Spleen (tissue), 11 donors: ENCODE results near the gene LDLRAD4. TPM values are rescaled to one million over a fixed set of nuclear protein-coding genes. Genes with fewer than 3 reads are reported as not detected.

ENCODE experiments used
- DNase-seq: peaks from one replicate; pipeline ENCODE4 v3.0.0-alpha.2; 2020
- H3K27ac ChIP-seq, 8 donors: fragments of 200-600 bp; sonication (generic) in 7 of 8; 1 replicate in 4 of 8; 2 replicates in 4 of 8; pipeline versions ENCODE4 v1.5.0 to v1.8.0; 2016 to 2021; ENCODE audit warnings: inconsistent platforms in 4 of 8, mild to moderate bottlenecking in 4 of 8, moderate library complexity in 1 of 8
- H3K27me3 ChIP-seq, 7 donors: fragments of 200-600 bp; sonication (generic) in 6 of 7; replicated peaks in 1 of 7; 1 replicate in 4 of 7; 2 replicates in 3 of 7; pipeline versions ENCODE4 v1.5.0 to v1.8.0; 2016 to 2021; ENCODE audit warnings: inconsistent platforms in 3 of 7, mild to moderate bottlenecking in 1 of 7
- H3K36me3 ChIP-seq, 6 donors: fragments of 200-600 bp; sonication (generic) in 5 of 6; 1 replicate in 4 of 6; 2 replicates in 2 of 6; pipeline versions ENCODE4 v1.5.0 to v1.8.0; 2016 to 2021; ENCODE audit warnings: inconsistent platforms in 2 of 6
- H3K4me1 ChIP-seq, 6 donors: fragments of 200-600 bp; sonication (generic) in 5 of 6; 1 replicate in 3 of 6; 2 replicates in 3 of 6; pipeline versions ENCODE4 v1.5.0 to v1.8.0; 2016 to 2021; ENCODE audit warnings: inconsistent platforms in 3 of 6
- H3K4me3 ChIP-seq, 8 donors: fragments of 200-600 bp; sonication (generic) in 7 of 8; 1 replicate in 4 of 8; 2 replicates in 4 of 8; pipeline versions ENCODE4 v1.5.0 to v1.8.0; 2016 to 2021; ENCODE audit warnings: inconsistent platforms in 4 of 8, mild to moderate bottlenecking in 4 of 8, moderate library complexity in 2 of 8
- H3K9me3 ChIP-seq, 8 donors: fragments of 200-600 bp; sonication (generic) in 7 of 8; 1 replicate in 4 of 8; 2 replicates in 4 of 8; pipeline versions ENCODE4 v1.5.0 to v1.8.0; 2016 to 2021; ENCODE audit warnings: inconsistent platforms in 4 of 8
- CTCF ChIP-seq, 11 experiments: fragments of 200-600 bp in 7 of 11; fragments of 450-650 bp in 4 of 11; sonication (generic) in 4 of 11; IDR thresholded peaks in 8 of 11; conservative IDR thresholded peaks in 3 of 11; 1 replicate in 7 of 11; 2 replicates in 4 of 11; pipeline versions ENCODE4 v1.4.0 to v1.8.0; 2016 to 2021; ENCODE audit warnings: antibody characterized with exemption in 11 of 11, inconsistent platforms in 4 of 11, mild to moderate bottlenecking in 1 of 11
- POLR2A ChIP-seq, 3 donors: fragments of 450-650 bp; IDR thresholded peaks; one replicate each; pipeline ENCODE4 v1.5.1; 2017; ENCODE audit warnings: antibody characterized with exemption in 3 of 3, mild to moderate bottlenecking in 1 of 3
- POLR2AphosphoS5 ChIP-seq, 3 donors: sonication (generic); formaldehyde crosslinking; IDR thresholded peaks; one replicate each; pipeline ENCODE4 v1.5.1; 2017; ENCODE audit warnings: antibody characterized with exemption in 3 of 3
- WGBS, 5 donors: extraction: QIAGEN DNeasy Blood & Tissue Kit in 3 of 5; methylation state at CpG; one replicate each; pipeline versions ENCODE4 v1.1.5 to v1.1.7; 2013 to 2018; 5-methylcytosine and 5-hydroxymethylcytosine counted together
- intact Hi-C: fragments of 100-400 bp; cut with DNase I; formaldehyde crosslinking; loops from one replicate; pipeline ENCODE4 v1.15.0; 2023; ENCODE audit warnings: low total_unique reads
- polyA plus RNA-seq, 3 donors: library from polyadenylated mRNA; stranded (reverse); fragments of 200-250 nt; gene quantifications; one replicate each; pipeline ENCODE4 v1.2.1, GENCODE V29; 2013
- total RNA-seq, 7 donors: library from RNA; depleted of rRNA in 3 of 7; stranded (reverse); fragments of >200 nt in 3 of 7; fragmentation: NEBNext Ultra II Directional in 4 of 7; extraction: Animal tissue kit (Norgen Biotek cat#: 25700) in 4 of 7; gene quantifications; one replicate each; pipeline versions ENCODE4 v1.1.0 to v1.2.1, GENCODE V29; 2016 to 2021
- donor health status: healthy with polysubstance abuse.
- donor health status: DM: no; HTN: no; CAD: no; lungs with moderate emphysema.
- donor health status: DM: no; HTN: no; CAD: no.
- donor health status: Bipolar disorder and iron deficiency.
- donor health status: healthy.
- donor health status: DM: no; HTN: no; CAD: no.
- donor health status: DM: yes; HTN: yes; CAD: no.

LDLRAD4 gene
- total and polyA plus RNA-seq, 10 donors, result 4.5 to 80.8 (median 46.4) TPM

- intact Hi-C loops, result no loop called here
- 86 to 95% (median 92%) methylated on average over 4 of the region's 4 CpGs for WGBS, 5 donors
These were observed 67.3 kb downstream of the LDLRAD4 start for GRCh38 chr18:13285874-13286273.

GRCh38 chr18:13286456-13287125, 68.0 kb downstream of the LDLRAD4 start:
- Histone ChIP-seq H3K4me1 (peaks cover 0 to 47% (median 22%) of the 10 kb centered on the region in 6 donors), H3K4me3 (no peak overlapping the region), H3K9me3 (peaks cover 0 to 8% (median 3%) of the 10 kb centered on the region in 8 donors), H3K27me3 (no peaks in the 10 kb centered on the region), H3K27ac (no peak overlapping the region), H3K36me3 (no peaks in the 10 kb centered on the region)
- no peak for DNase-seq
- intact Hi-C loops, result no loop called here
- no peak for TF ChIP-seq POLR2A (IDR thresholded peaks at IDR 0.05)
- TF ChIP-seq CTCF (IDR thresholded peaks at IDR 0.05 in 8 of 11, conservative IDR thresholded peaks at IDR 0.05 in 3 of 11), result no peak
- no peak for TF ChIP-seq POLR2AphosphoS5 (IDR thresholded peaks at IDR 0.05)
- 91 to 96% (median 94%) methylated on average over 14 of the region's 14 CpGs for WGBS, 5 donors

More at GRCh38 chr18:13285874-13286273, 67.3 kb downstream of the LDLRAD4 start:
- no peaks in the 10 kb centered on the region for H3K36me3 ChIP-seq
- H3K27me3 ChIP-seq, result no peaks in the 10 kb centered on the region
- peaks cover 0 to 47% (median 22%) of the 10 kb centered on the region in 6 donors for H3K4me1 ChIP-seq
- no peak for DNase-seq
- H3K9me3 ChIP-seq, result peaks cover 0 to 8% (median 3%) of the 10 kb centered on the region in 8 donors
- no peak overlapping the region for H3K27ac ChIP-seq
- TF ChIP-seq CTCF (IDR thresholded peaks at IDR 0.05 in 8 of 11, conservative IDR thresholded peaks at IDR 0.05 in 3 of 11), result no peak
- TF ChIP-seq POLR2AphosphoS5 (IDR thresholded peaks at IDR 0.05), result no peak
- TF ChIP-seq POLR2A (IDR thresholded peaks at IDR 0.05), result no peak
- H3K4me3 ChIP-seq, result no peak overlapping the region

- Histone ChIP-seq H3K36me3 (no peaks in the 10 kb centered on the region), H3K4me1 (peaks cover 0 to 47% (median 20%) of the 10 kb centered on the region in 6 donors), H3K27ac (no peak overlapping the region), H3K4me3 (no peak overlapping the region), H3K27me3 (no peaks in the 10 kb centered on the region), H3K9me3 (peaks cover 0 to 8% (median 3%) of the 10 kb centered on the region in 8 donors)
- TF ChIP-seq POLR2A (IDR thresholded peaks at IDR 0.05) (no peak), POLR2AphosphoS5 (IDR thresholded peaks at IDR 0.05) (peak in 1 of 3 donors; percentile 7), CTCF (IDR thresholded peaks at IDR 0.05 in 8 of 11, conservative IDR thresholded peaks at IDR 0.05 in 3 of 11) (peak in 2 of 11 experiments; percentile 21 to 46)
- WGBS, 5 donors, result 53 to 78% (median 74%) methylated on average over 6 of the region's 6 CpGs
- intact Hi-C loops, result no loop called here
- DNase-seq, result no peak
These were observed 68.8 kb downstream of the LDLRAD4 start for GRCh38 chr18:13287372-13287771.

- no peaks in the 10 kb centered on the region for H3K27me3 ChIP-seq
- intact Hi-C loops, result no loop called here
- WGBS, 5 donors, result 73 to 87% (median 77%) methylated on average over 8 to 16 of the region's 16 CpGs
- no peak overlapping the region for H3K27ac ChIP-seq
- H3K4me3 ChIP-seq, result no peak overlapping the region
- H3K4me1 ChIP-seq, result peaks cover 0 to 39% (median 13%) of the 10 kb centered on the region in 6 donors
- no peak for DNase-seq
- TF ChIP-seq POLR2A (IDR thresholded peaks at IDR 0.05), result no peak
- TF ChIP-seq CTCF (IDR thresholded peaks at IDR 0.05 in 8 of 11, conservative IDR thresholded peaks at IDR 0.05 in 3 of 11), result no peak
- TF ChIP-seq POLR2AphosphoS5 (IDR thresholded peaks at IDR 0.05), result no peak
- H3K9me3 ChIP-seq, result no peaks in the 10 kb centered on the region
- no peaks in the 10 kb centered on the region for H3K36me3 ChIP-seq
These were observed 70.1 kb downstream of the LDLRAD4 start for GRCh38 chr18:13288509-13289133.
